Measurements from ENCODE around the gene CUEDC1. TPM values are rescaled to one million over a fixed set of nuclear protein-coding genes. Genes with fewer than 3 reads are reported as not detected.

Gene CUEDC1
- total and polyA plus RNA-seq, 2 of the 4 experiments (the other 2 are of a cell fraction) = 4.1 to 21.2 TPM

- peak overlapping the region; percentile 85 for H2AK9ac ChIP-seq (replicated peaks; ENCODE audit: low read depth, low read length, poor library complexity)
- no peaks in the 10 kb centered on the region for H3K27me3 ChIP-seq (ENCODE audit: control insufficient read depth, insufficient read depth, low read length)
- peaks cover 8 to 18% of the 10 kb centered on the region in 2 experiments; a peak in 3 of 4 replicates for H3K79me1 ChIP-seq (ENCODE audit: low read depth in 1 of 2, low read length in 2 of 2)
- ATAC-seq (ENCODE audit: low read depth) (no peak), DNase-seq (no peak)
- H3K23ac ChIP-seq (ENCODE audit: low read depth, low read length) = no peak overlapping the region
- no peak overlapping the region for H3K56ac ChIP-seq (ENCODE audit: extremely low read depth, insufficient read depth, low read length)
- H4K8ac ChIP-seq (ENCODE audit: low read depth in 2 of 2, low read length in 2 of 2) = peak overlapping the region; percentile 23 to 84; a peak in 2 of 4 replicates
- H3K4me1 ChIP-seq (ENCODE audit: control insufficient read depth, insufficient read depth, low read length) = peaks cover 28% of the 10 kb centered on the region
- H3K27ac ChIP-seq (ENCODE audit: insufficient read depth, low read length) = no peak overlapping the region
- no TSS peak for BruUV-seq (replicated peaks)
- peak overlapping the region; percentile 87 for H2AFZ ChIP-seq (replicated peaks; ENCODE audit: low read length, poor library complexity)
- in situ Hi-C loops (cut with MboI; ENCODE audit: low sequenced_read_pairs) (loop anchor here (25.0 kb wide), 1 partner anchor 474 kb away; the partner anchor contains the start of gene TSPOAP1), dilution Hi-C loops (cut with HindIII; ENCODE audit: low sequenced_read_pairs, unreplicated experiment) (loop anchor here (25.0 kb wide), 1 partner anchor 124 kb away; the partner anchor contains the start of gene VEZF1), intact Hi-C loops (cut with micrococcal nuclease) (no loop called here)
- no peak overlapping the region for H3K4me3 ChIP-seq (ENCODE audit: insufficient read depth, low read depth, low read length)
- peak overlapping the region; percentile 93 for H2AK5ac ChIP-seq (ENCODE audit: low read depth, low read length)
- POLR2A ChIA-PET (ENCODE audit: unreplicated experiment) = no interaction called here
- H4K20me1 ChIP-seq (ENCODE audit: insufficient read depth, low read length) = no peaks in the 10 kb centered on the region
- peak overlapping the region; percentile 69 for H3K4ac ChIP-seq (ENCODE audit: low read depth, low read length)
- peak overlapping the region; percentile 51; the same call in 1 of the 2 replicates for H2BK120ac ChIP-seq (ENCODE audit: low read depth, low read length)
- no peaks in the 10 kb centered on the region for H3K9me3 ChIP-seq (ENCODE audit: control insufficient read depth, insufficient read depth, low read length)
- no peak overlapping the region for H4K5ac ChIP-seq (ENCODE audit: low read depth, low read length)
- peaks cover 15% of the 10 kb centered on the region for H3K36me3 ChIP-seq (ENCODE audit: control insufficient read depth, insufficient read depth, low read length)
- H3K14ac ChIP-seq (replicated peaks; ENCODE audit: low read depth, low read length) = peak overlapping the region; percentile 70
- no peak overlapping the region for H3K9ac ChIP-seq (ENCODE audit: low read depth, low read length)
- H3K9me1 ChIP-seq (ENCODE audit: insufficient read depth, low read length) = peaks cover 11% of the 10 kb centered on the region
- CTCF ChIA-PET = interaction anchor here (0.9 kb wide), 1 partner anchor 136 kb away, joined by 6 read pairs; no protein-coding TSS in a partner anchor
- peak overlapping the region; percentile 18; the same call in 1 of the 2 replicates for H2BK20ac ChIP-seq (ENCODE audit: low read depth, low read length)
- H2BK15ac ChIP-seq (ENCODE audit: low read depth, low read length) = no peak overlapping the region
- no peak for TF ChIP-seq RFX5 (IDR thresholded peaks at IDR 0.05; ENCODE audit: low read depth, low read length)
- TF ChIP-seq FOS (IDR thresholded peaks at IDR 0.05; ENCODE audit: low read depth, low read length) = no peak
- TF ChIP-seq USF2 (IDR thresholded peaks at IDR 0.05; ENCODE audit: low read depth, low read length) = no peak
- no peak for TF ChIP-seq MAFK (IDR thresholded peaks at IDR 0.05; ENCODE audit: low read depth, low read length)
- TF ChIP-seq ELK1 (IDR thresholded peaks at IDR 0.05; ENCODE audit: borderline replicate concordance, low read depth, low read length) = no peak
- no peak for TF ChIP-seq CEBPB (IDR thresholded peaks at IDR 0.05; ENCODE audit: low read depth, low read length)
- no peak for TF ChIP-seq RAD21 (IDR thresholded peaks at IDR 0.05; ENCODE audit: low read length)
- no peak for TF ChIP-seq MAZ (IDR thresholded peaks at IDR 0.05; ENCODE audit: borderline replicate concordance, low read depth, low read length)
- no peak for TF ChIP-seq BHLHE40 (IDR thresholded peaks at IDR 0.05; ENCODE audit: low read depth, low read length)
- no CpG with 5 or more reads among the region's 16 CpGs for whole genome bisulfite sequencing, 2 experiments (ENCODE audit: extremely low coverage in 2 of 2, insufficient read length in 1 of 2)
- no peak overlapping the region for H3K4me2 ChIP-seq (ENCODE audit: low read depth, low read length)
- H2BK5ac ChIP-seq (ENCODE audit: low read depth, low read length, poor library complexity, severe bottlenecking) = peak overlapping the region; percentile 13
- no peak overlapping the region for H3K18ac ChIP-seq (ENCODE audit: low read depth, low read length)
- no peak overlapping the region for H4K91ac ChIP-seq (ENCODE audit: insufficient read depth, low read depth, low read length)
These were observed 92.2 kb downstream of the CUEDC1 start for GRCh38 chr17:57862694-57863667.

Measured in IMR-90 (cell line).